ENCODE measurements around the gene VAT1L.

The VAT1L gene

DNA sequence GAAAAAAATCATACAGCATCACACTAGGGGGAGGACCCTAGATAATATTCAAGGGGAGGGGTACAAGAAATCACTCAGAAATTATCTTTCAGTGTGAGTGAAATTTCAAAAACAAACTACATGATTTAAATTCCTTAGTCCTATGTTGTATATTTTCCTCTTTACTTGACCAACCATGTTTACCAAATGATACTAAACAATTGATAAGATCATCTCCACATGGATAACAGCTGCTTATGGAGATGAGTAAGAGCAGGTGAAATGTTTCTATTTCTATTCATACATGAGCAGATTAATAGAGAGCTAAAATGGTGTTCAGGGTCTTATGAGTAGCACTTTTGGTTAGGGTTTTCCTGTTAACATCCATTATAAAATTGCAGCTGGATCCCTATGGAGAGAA, 7.3 kb upstream of the VAT1L start:
- TF ChIP-seq, protein P1, sequence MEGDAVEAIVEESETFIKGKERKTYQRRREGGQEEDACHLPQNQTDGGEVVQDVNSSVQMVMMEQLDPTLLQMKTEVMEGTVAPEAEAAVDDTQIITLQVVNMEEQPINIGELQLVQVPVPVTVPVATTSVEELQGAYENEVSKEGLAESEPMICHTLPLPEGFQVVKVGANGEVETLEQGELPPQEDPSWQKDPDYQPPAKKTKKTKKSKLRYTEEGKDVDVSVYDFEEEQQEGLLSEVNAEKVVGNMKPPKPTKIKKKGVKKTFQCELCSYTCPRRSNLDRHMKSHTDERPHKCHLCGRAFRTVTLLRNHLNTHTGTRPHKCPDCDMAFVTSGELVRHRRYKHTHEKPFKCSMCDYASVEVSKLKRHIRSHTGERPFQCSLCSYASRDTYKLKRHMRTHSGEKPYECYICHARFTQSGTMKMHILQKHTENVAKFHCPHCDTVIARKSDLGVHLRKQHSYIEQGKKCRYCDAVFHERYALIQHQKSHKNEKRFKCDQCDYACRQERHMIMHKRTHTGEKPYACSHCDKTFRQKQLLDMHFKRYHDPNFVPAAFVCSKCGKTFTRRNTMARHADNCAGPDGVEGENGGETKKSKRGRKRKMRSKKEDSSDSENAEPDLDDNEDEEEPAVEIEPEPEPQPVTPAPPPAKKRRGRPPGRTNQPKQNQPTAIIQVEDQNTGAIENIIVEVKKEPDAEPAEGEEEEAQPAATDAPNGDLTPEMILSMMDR (IDR thresholded peaks at IDR 0.05), result no peak
- TF ChIP-seq ZFX (IDR thresholded peaks at IDR 0.05; ENCODE audit: borderline replicate concordance), result no peak
- no peak overlapping the region for H3K27ac ChIP-seq

DNA sequence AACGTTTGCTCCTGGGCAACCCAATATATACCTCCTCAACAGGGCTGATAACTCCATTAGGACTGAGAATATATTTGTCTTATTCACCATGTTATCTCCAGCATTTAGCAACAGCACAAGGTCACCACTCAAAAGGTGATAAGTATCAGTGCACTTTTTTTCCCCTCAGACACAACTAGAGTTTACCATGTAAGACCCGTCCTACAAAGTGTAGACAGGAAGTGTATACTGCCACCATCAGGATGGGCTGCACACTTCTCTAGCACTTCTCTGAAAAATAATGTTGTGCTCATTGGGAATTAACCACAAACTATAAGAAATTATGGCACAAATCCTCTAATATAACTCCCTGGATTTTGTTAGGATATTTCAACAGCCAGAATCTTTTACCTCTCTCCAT, 5.7 kb upstream of the VAT1L start:
- no peak overlapping the region for H3K27ac ChIP-seq
- no peak for TF ChIP-seq ZFX (IDR thresholded peaks at IDR 0.05; ENCODE audit: borderline replicate concordance)
- TF ChIP-seq, protein P1 (IDR thresholded peaks at IDR 0.05), result peak; percentile 32

DNA sequence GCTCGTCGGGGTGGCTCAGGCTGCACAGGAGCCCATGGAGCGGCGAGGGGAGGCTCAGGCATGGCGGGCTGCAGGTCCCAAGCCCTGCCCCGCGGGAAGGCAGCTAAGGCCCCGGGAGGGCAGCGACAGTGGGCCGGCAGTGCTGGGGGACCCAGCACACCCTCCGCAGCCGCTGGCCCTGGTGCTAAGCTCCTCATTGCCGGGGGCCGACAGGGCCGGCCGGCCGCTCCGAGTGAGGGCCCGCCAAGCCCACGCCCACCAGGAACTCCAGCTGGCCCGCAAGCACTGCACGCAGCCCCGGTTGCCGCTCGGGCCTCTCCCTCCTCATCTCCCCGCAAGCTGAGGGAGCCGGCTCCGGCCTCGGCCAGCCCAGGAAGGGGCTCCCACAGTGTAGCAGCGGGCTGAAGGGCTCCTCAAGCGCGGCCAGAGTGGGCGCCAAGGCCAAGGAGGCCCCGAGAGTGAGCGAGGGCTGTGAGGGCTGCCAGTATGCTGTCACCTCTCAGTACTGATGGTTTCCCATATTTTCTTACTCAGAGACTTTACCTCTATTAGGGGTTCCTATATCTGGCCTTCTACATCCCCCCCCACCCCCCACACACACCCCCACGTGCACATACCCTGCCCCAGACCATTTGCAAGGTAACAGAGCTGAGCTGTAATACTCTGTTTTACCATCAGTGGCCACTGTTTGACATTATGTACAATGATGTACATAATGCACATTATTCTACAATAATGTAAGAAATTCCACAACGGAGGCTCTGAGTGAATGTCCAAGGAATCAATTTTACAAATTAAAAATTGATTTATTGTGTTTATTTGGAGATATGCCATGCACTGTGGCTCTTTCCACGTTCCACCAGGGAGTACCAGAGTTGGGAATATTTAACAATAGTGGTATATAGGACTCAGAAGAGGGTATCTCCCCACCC, 3.7 kb upstream of the VAT1L start:
- H3K27ac ChIP-seq, result no peak overlapping the region
- TF ChIP-seq ZFX (IDR thresholded peaks at IDR 0.05; ENCODE audit: borderline replicate concordance), result no peak
- TF ChIP-seq, protein P1 (IDR thresholded peaks at IDR 0.05), result peak; percentile 56

DNA sequence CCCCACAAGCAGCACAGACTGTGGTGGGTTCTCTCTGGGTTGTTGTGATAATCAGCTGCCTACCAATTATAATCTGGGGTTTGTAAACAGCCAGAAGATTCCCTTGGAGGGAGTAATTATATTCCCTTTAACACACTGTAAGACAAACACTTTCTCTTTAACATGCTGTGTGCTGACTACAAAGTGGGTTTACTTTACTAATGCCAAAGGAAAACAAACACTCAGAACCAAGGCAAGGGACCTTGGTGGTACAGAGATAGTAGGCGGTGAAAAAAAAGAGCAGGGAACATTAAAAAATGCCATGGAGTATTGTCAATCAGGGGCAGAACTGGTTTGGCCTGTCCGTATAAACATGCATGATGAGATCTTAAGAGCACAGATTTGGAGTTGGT, 3.0 kb upstream of the VAT1L start:
- no peak overlapping the region for H3K27ac ChIP-seq
- TF ChIP-seq, protein P1 (IDR thresholded peaks at IDR 0.05), result no peak

DNA sequence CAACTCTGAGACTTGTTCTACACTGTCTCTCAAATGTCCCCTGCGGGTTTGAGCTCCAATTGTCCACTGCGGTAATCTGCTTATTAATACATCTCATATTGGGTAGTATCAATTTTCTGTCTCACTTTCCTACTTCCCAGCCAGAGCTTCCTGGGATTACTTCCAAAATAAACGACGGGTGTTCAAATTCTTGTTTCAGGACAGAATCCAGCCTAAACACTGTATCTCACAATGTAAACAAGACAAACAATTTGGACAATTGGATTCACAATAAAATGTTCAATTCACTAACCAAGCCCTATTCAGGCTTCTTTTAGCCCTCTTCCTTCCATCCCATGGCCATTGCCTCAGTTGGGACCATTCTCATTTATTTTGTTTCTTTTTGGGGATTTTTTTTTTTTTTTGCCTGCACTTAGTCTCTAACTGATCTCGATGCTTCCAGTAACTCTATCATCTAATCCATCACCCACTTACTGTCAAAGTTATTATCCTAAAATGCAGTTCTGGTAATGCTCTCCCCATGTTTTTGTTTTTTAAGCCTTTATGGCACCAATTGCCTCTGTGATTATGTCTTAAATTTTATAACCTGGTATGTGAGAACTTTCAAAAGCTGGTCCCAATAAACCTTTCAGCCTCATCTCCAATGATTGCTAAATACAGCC, 2.0 kb upstream of the VAT1L start:
- no peak for TF ChIP-seq ZFX (IDR thresholded peaks at IDR 0.05; ENCODE audit: borderline replicate concordance)
- TF ChIP-seq, protein P1 (IDR thresholded peaks at IDR 0.05), result no peak
- no peak overlapping the region for H3K27ac ChIP-seq

DNA sequence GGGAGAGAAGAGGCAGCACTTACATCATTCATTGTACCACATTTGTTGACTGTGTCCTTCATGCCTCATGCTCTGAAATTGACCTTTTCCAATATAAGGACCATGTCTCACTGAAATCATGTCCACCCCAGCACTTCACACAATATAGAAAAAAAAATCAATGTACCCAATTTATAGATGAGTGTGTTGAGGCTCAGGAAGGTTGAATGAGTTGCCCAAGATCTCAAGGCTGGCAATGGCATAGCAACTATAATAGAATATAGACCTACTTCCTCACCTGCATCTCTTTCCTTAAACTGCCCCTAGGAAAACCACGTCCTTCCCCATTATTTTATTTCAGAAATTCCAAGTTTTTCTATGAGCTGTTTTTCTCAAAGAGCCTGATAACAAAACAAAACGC, 912 bp upstream of the VAT1L start:
- H3K27ac ChIP-seq, result no peak overlapping the region
- TF ChIP-seq, protein P1 (IDR thresholded peaks at IDR 0.05), result no peak
- no peak for TF ChIP-seq ZFX (IDR thresholded peaks at IDR 0.05; ENCODE audit: borderline replicate concordance)

Measured in 22Rv1 (cell line).